Tibial nerve (tissue), 4 donors: ENCODE measurements around the gene RGS6.

Experiments used
- EP300 ChIP-seq, 2 donors: sonication (generic); formaldehyde crosslinking; IDR thresholded peaks; one replicate each; pipeline ENCODE4 v1.6.1; 2017; ENCODE audit warnings: antibody characterized with exemption in 2 of 2, mild to moderate bottlenecking in 1 of 2
- TF ChIP-seq, protein P1 (sequence below), 5 experiments: fragments of 200-600 bp in 3 of 5; fragments of 450-650 bp in 2 of 5; sonication (generic) in 3 of 5; IDR thresholded peaks; one replicate each; pipeline ENCODE4 v1.5.1; 2016 to 2019; ENCODE audit warnings: antibody characterized with exemption in 5 of 5, mild to moderate bottlenecking in 3 of 5, moderate library complexity in 2 of 5

DNA sequence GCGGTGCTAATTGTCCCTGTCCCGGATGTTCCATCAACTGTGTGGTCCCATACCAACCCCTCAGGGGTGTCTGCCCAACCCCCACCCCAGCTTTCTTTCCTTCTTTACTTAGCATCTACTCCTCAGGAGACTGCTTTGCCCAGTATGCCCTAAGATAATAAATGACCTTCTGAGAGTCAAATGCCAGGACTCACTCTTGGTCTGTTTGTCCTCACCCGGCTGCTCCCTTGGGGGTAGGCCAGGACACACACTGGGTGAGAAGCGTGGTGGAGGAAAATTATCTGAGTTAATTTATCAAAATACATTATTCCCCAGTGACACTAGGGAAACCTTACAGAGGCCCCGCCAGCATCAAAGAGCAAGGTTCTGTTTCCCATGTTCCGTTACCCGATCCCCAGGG, 457.0 kb downstream of the RGS6 start:
- TF ChIP-seq EP300 (IDR thresholded peaks at IDR 0.05): no peak
- TF ChIP-seq, protein P1, sequence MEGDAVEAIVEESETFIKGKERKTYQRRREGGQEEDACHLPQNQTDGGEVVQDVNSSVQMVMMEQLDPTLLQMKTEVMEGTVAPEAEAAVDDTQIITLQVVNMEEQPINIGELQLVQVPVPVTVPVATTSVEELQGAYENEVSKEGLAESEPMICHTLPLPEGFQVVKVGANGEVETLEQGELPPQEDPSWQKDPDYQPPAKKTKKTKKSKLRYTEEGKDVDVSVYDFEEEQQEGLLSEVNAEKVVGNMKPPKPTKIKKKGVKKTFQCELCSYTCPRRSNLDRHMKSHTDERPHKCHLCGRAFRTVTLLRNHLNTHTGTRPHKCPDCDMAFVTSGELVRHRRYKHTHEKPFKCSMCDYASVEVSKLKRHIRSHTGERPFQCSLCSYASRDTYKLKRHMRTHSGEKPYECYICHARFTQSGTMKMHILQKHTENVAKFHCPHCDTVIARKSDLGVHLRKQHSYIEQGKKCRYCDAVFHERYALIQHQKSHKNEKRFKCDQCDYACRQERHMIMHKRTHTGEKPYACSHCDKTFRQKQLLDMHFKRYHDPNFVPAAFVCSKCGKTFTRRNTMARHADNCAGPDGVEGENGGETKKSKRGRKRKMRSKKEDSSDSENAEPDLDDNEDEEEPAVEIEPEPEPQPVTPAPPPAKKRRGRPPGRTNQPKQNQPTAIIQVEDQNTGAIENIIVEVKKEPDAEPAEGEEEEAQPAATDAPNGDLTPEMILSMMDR (IDR thresholded peaks at IDR 0.05): no peak
